ENCODE results near the gene MEX3C.
A peak's percentile ranks its signal among the peaks of the same experiment; 100 is the strongest.

MEX3C gene

DNA sequence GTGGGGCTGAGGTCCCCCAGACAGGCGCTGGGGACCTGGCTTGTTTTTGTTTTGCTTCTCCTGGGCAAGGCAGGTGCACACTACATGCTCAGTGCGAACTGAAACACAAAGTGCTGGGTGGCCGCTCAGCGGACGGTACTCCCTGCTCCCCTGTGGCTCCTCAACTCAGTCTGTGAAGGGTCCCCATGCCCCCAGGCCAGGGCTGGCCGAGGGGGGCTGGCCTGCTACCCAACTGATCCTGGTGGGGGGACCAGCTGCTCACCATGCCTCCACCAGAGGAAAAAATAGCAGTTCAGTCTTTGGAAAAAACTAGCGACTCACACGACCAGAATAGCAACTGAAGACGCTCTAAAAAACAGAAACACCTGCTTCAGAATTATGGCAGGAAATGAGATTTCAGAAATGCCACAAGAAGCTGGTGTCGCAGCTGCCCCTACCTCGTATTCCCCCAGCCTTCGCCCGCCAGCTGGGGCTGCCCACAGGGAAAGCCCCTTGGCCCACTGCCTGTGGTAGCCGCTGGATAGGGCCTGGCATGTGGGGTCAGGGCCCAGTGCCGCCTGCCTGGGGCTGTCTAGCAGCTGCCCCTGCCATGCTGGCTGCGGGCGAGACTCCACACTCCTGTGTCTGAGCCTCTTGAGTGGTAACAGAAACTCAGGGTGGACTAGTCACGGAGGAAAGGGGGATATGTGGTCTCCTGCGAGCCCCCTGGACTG, 43.7 kb downstream of the MEX3C start:
- H3K23ac ChIP-seq (ENCODE audit: low read length), result no peak overlapping the region
- H3K4me1 ChIP-seq (ENCODE audit: control insufficient read depth in 1 of 2, insufficient read depth in 2 of 2, low read length in 2 of 2), result peaks cover 4 to 7% of the 10 kb centered on the region in 2 experiments
- no peak overlapping the region for H2BK12ac ChIP-seq (ENCODE audit: low read length)
- H3K36me3 ChIP-seq (ENCODE audit: control insufficient read depth in 1 of 2, insufficient read depth in 2 of 2, low read length in 2 of 2), result no peaks in the 10 kb centered on the region
- no peak for DNase-seq
- H3K79me1 ChIP-seq (ENCODE audit: low read length), result peaks cover 3% of the 10 kb centered on the region
- H3K18ac ChIP-seq (ENCODE audit: low read length), result no peak overlapping the region
- no peak overlapping the region for H3K4me2 ChIP-seq (ENCODE audit: low read length)
- H4K8ac ChIP-seq (ENCODE audit: low read depth, low read length), result no peak overlapping the region
- peaks cover 3% of the 10 kb centered on the region for H3K9me3 ChIP-seq (ENCODE audit: insufficient read depth, low read depth, low read length)
- H3K27me3 ChIP-seq (ENCODE audit: insufficient read depth, low read length), result no peaks in the 10 kb centered on the region
- H2AFZ ChIP-seq (ENCODE audit: insufficient read depth, low read length, poor library complexity), result no peak overlapping the region
- no peak overlapping the region for H2BK120ac ChIP-seq (ENCODE audit: insufficient read depth, low read length, poor library complexity)
- H3K4me3 ChIP-seq (ENCODE audit: low read depth, low read length), result no peak overlapping the region
- WGBS (ENCODE audit: extremely low coverage, insufficient coverage, insufficient read length), result no CpG with 5 or more reads among the region's 19 CpGs
- H3K14ac ChIP-seq (ENCODE audit: low read length), result no peak overlapping the region
- H2BK5ac ChIP-seq (ENCODE audit: low read depth, low read length, poor library complexity), result no peak overlapping the region
- H3K79me2 ChIP-seq (ENCODE audit: control insufficient read depth, insufficient read depth, low read length, poor library complexity), result no peaks in the 10 kb centered on the region
- no peak overlapping the region for H4K91ac ChIP-seq (ENCODE audit: low read depth, low read length)
- no peak overlapping the region for H3K9ac ChIP-seq (ENCODE audit: low read length)
- no peak overlapping the region for H3K4ac ChIP-seq (ENCODE audit: low read depth, low read length)
- no peak overlapping the region for H4K12ac ChIP-seq (ENCODE audit: low read depth, low read length)
- no peak overlapping the region for H3K27ac ChIP-seq (ENCODE audit: low read depth, low read length)
- no peak overlapping the region for H2AK5ac ChIP-seq (ENCODE audit: low read length)

- no peak overlapping the region for H4K8ac ChIP-seq (ENCODE audit: low read depth, low read length)
- no peak overlapping the region for H2BK5ac ChIP-seq (ENCODE audit: low read depth, low read length, poor library complexity)
- H3K18ac ChIP-seq (ENCODE audit: low read length), result no peak overlapping the region
- no peak overlapping the region for H2AFZ ChIP-seq (ENCODE audit: insufficient read depth, low read length, poor library complexity)
- H3K4me1 ChIP-seq (ENCODE audit: control insufficient read depth in 1 of 2, insufficient read depth in 2 of 2, low read length in 2 of 2), result peaks cover 4 to 7% of the 10 kb centered on the region in 2 experiments
- no peak overlapping the region for H4K91ac ChIP-seq (ENCODE audit: low read depth, low read length)
- no peak overlapping the region for H3K27ac ChIP-seq (ENCODE audit: low read depth, low read length)
- no CpG with 5 or more reads among the region's 26 CpGs for WGBS (ENCODE audit: extremely low coverage, insufficient coverage, insufficient read length)
- no peak overlapping the region for H3K23ac ChIP-seq (ENCODE audit: low read length)
- peak; percentile 62 to 67 for DNase-seq
- H2BK12ac ChIP-seq (ENCODE audit: low read length), result no peak overlapping the region
- H3K27me3 ChIP-seq (ENCODE audit: insufficient read depth, low read length), result no peaks in the 10 kb centered on the region
- no peaks in the 10 kb centered on the region for H3K79me2 ChIP-seq (ENCODE audit: control insufficient read depth, insufficient read depth, low read length, poor library complexity)
- H2BK120ac ChIP-seq (ENCODE audit: insufficient read depth, low read length, poor library complexity), result no peak overlapping the region
- H3K9me3 ChIP-seq (ENCODE audit: insufficient read depth, low read depth, low read length), result peaks cover 3% of the 10 kb centered on the region
- H3K4ac ChIP-seq (ENCODE audit: low read depth, low read length), result no peak overlapping the region
- no peak overlapping the region for H3K4me3 ChIP-seq (ENCODE audit: low read depth, low read length)
- H3K4me2 ChIP-seq (ENCODE audit: low read length), result no peak overlapping the region
- H4K12ac ChIP-seq (ENCODE audit: low read depth, low read length), result no peak overlapping the region
- H3K79me1 ChIP-seq (ENCODE audit: low read length), result peaks cover 3% of the 10 kb centered on the region
- H3K9ac ChIP-seq (ENCODE audit: low read length), result no peak overlapping the region
- no peak overlapping the region for H2AK5ac ChIP-seq (ENCODE audit: low read length)
- no peaks in the 10 kb centered on the region for H3K36me3 ChIP-seq (ENCODE audit: control insufficient read depth in 1 of 2, insufficient read depth in 2 of 2, low read length in 2 of 2)
- no peak overlapping the region for H3K14ac ChIP-seq (ENCODE audit: low read length)
Observed at GRCh38 chr18:51151568-51152511, 45.6 kb downstream of the MEX3C start.

- H4K8ac ChIP-seq (ENCODE audit: low read depth, low read length), result no peak overlapping the region
- no peak overlapping the region for H3K4me2 ChIP-seq (ENCODE audit: low read length)
- no peak overlapping the region for H2BK12ac ChIP-seq (ENCODE audit: low read length)
- WGBS (ENCODE audit: extremely low coverage, insufficient coverage, insufficient read length), result no CpG with 5 or more reads among the region's 5 CpGs
- no peak overlapping the region for H3K4me3 ChIP-seq (ENCODE audit: low read depth, low read length)
- no peak overlapping the region for H3K4ac ChIP-seq (ENCODE audit: low read depth, low read length)
- H3K4me1 ChIP-seq (ENCODE audit: control insufficient read depth in 1 of 2, insufficient read depth in 2 of 2, low read length in 2 of 2), result peaks cover 4 to 7% of the 10 kb centered on the region in 2 experiments
- H3K9ac ChIP-seq (ENCODE audit: low read length), result no peak overlapping the region
- DNase-seq, result no peak
- H2BK120ac ChIP-seq (ENCODE audit: insufficient read depth, low read length, poor library complexity), result no peak overlapping the region
- H3K18ac ChIP-seq (ENCODE audit: low read length), result no peak overlapping the region
- H2AK5ac ChIP-seq (ENCODE audit: low read length), result no peak overlapping the region
- peaks cover 3% of the 10 kb centered on the region for H3K9me3 ChIP-seq (ENCODE audit: insufficient read depth, low read depth, low read length)
- no peaks in the 10 kb centered on the region for H3K36me3 ChIP-seq (ENCODE audit: control insufficient read depth in 1 of 2, insufficient read depth in 2 of 2, low read length in 2 of 2)
- no peak overlapping the region for H3K27ac ChIP-seq (ENCODE audit: low read depth, low read length)
- no peak overlapping the region for H4K91ac ChIP-seq (ENCODE audit: low read depth, low read length)
- H3K27me3 ChIP-seq (ENCODE audit: insufficient read depth, low read length), result no peaks in the 10 kb centered on the region
- H2AFZ ChIP-seq (ENCODE audit: insufficient read depth, low read length, poor library complexity), result no peak overlapping the region
- peaks cover 3% of the 10 kb centered on the region for H3K79me1 ChIP-seq (ENCODE audit: low read length)
- no peak overlapping the region for H4K12ac ChIP-seq (ENCODE audit: low read depth, low read length)
- H3K79me2 ChIP-seq (ENCODE audit: control insufficient read depth, insufficient read depth, low read length, poor library complexity), result no peaks in the 10 kb centered on the region
- H3K23ac ChIP-seq (ENCODE audit: low read length), result no peak overlapping the region
- H3K14ac ChIP-seq (ENCODE audit: low read length), result no peak overlapping the region
- no peak overlapping the region for H2BK5ac ChIP-seq (ENCODE audit: low read depth, low read length, poor library complexity)
Observed at GRCh38 chr18:51151185-51151567, 46.3 kb downstream of the MEX3C start.

GRCh38 chr18:51150113-51150700, 47.3 kb downstream of the MEX3C start:
- Histone ChIP-seq H3K4me3 (ENCODE audit: low read depth, low read length) (no peak overlapping the region), H3K4ac (ENCODE audit: low read depth, low read length) (no peak overlapping the region), H4K91ac (ENCODE audit: low read depth, low read length) (no peak overlapping the region), H3K79me1 (ENCODE audit: low read length) (peaks cover 3% of the 10 kb centered on the region), H3K9me3 (ENCODE audit: insufficient read depth, low read depth, low read length) (peaks cover 3% of the 10 kb centered on the region), H2BK120ac (ENCODE audit: insufficient read depth, low read length, poor library complexity) (no peak overlapping the region), H3K23ac (ENCODE audit: low read length) (no peak overlapping the region), H2AFZ (ENCODE audit: insufficient read depth, low read length, poor library complexity) (no peak overlapping the region), H3K9ac (ENCODE audit: low read length) (no peak overlapping the region), H3K36me3 (ENCODE audit: control insufficient read depth in 1 of 2, insufficient read depth in 2 of 2, low read length in 2 of 2) (no peaks in the 10 kb centered on the region), H3K27ac (ENCODE audit: low read depth, low read length) (peak overlapping the region; percentile 40), H3K27me3 (ENCODE audit: insufficient read depth, low read length) (no peaks in the 10 kb centered on the region), H3K79me2 (ENCODE audit: control insufficient read depth, insufficient read depth, low read length, poor library complexity) (no peaks in the 10 kb centered on the region), H3K18ac (ENCODE audit: low read length) (no peak overlapping the region), H2BK12ac (ENCODE audit: low read length) (peak overlapping the region; percentile 3), H3K4me1 (ENCODE audit: control insufficient read depth in 1 of 2, insufficient read depth in 2 of 2, low read length in 2 of 2) (peaks cover 4 to 7% of the 10 kb centered on the region in 2 experiments), H3K4me2 (ENCODE audit: low read length) (no peak overlapping the region), H4K12ac (ENCODE audit: low read depth, low read length) (no peak overlapping the region), H2BK5ac (ENCODE audit: low read depth, low read length, poor library complexity) (peak overlapping the region; percentile 11), H3K14ac (ENCODE audit: low read length) (peak overlapping the region; percentile 18), H2AK5ac (ENCODE audit: low read length) (no peak overlapping the region), H4K8ac (ENCODE audit: low read depth, low read length) (peak overlapping the region; percentile 16)
- DNase-seq, result peak; percentile 82 to 87
- WGBS (ENCODE audit: extremely low coverage, insufficient coverage, insufficient read length), result no CpG with 5 or more reads among the region's 6 CpGs
